Left lung (tissue), 14 donors: ENCODE results near the gene SLC28A2. TPM values are rescaled to one million over a fixed set of nuclear protein-coding genes. Genes with fewer than 3 reads are reported as not detected.

Source experiments
- ATAC-seq: fragments of 200-7000 bp; cut with Tn5 transposase; one replicate; pipeline ENCODE4 v1.9.1; 2020; ENCODE audit warnings: moderate library complexity
- DNase-seq, 4 donors: peaks; one replicate each; pipeline ENCODE4 v3.0.0-alpha.2; 2013 to 2020
- H3K27ac ChIP-seq, 2 donors: fragments of 200-600 bp; sonication (generic) in 1 of 2; one replicate each; pipeline versions ENCODE4 v1.5.0 to v1.8.0; 2020 to 2021
- H3K27me3 ChIP-seq, 2 donors: fragments of 200-600 bp; sonication (generic) in 1 of 2; one replicate each; pipeline versions ENCODE4 v1.5.0 to v1.8.0; 2020 to 2021
- H3K36me3 ChIP-seq, 2 donors: fragments of 200-600 bp; sonication (generic) in 1 of 2; one replicate each; pipeline versions ENCODE4 v1.5.0 to v1.8.0; 2020 to 2021
- H3K4me1 ChIP-seq, 2 donors: fragments of 200-600 bp; one replicate each; pipeline ENCODE4 v1.8.0; 2021
- H3K4me3 ChIP-seq, 2 donors: fragments of 200-600 bp; sonication (generic) in 1 of 2; one replicate each; pipeline versions ENCODE4 v1.5.0 to v1.8.0; 2020 to 2021; ENCODE audit warnings: mild to moderate bottlenecking in 1 of 2
- H3K9me3 ChIP-seq, 2 donors: fragments of 200-600 bp; sonication (generic) in 1 of 2; one replicate each; pipeline versions ENCODE4 v1.5.0 to v1.8.0; 2020 to 2021
- CTCF ChIP-seq, 2 donors: fragments of 200-600 bp; sonication (generic) in 1 of 2; IDR thresholded peaks; one replicate each; pipeline versions ENCODE4 v1.5.0 to v1.8.0; 2021; ENCODE audit warnings: antibody characterized with exemption in 2 of 2
- intact Hi-C, 2 donors: fragments of 100-400 bp; cut with DNase I; formaldehyde crosslinking; loops; one replicate each; pipeline versions ENCODE4 v1.11.2 to v1.14.2; 2022
- long read RNA-seq, 12 donors: library from polyadenylated mRNA in 2 of 12; unstranded in 2 of 12; transcript quantifications; one replicate each; pipeline ENCODE4 v2.0.0 and lab custom pipeline, GENCODE V29; 2019 to 2026
- polyA plus RNA-seq, 6 donors: library from polyadenylated mRNA; unstranded; fragments of 120-200 nt; gene quantifications; one replicate each; pipeline ENCODE4 v1.2.1, GENCODE V29; 2013; ENCODE audit not compliant: insufficient read length in 6 of 6
- total RNA-seq, 2 donors: library from RNA; stranded (reverse); fragmentation: NEBNext Ultra II Directional; extraction: Animal tissue kit (Norgen Biotek cat#: 25700); gene quantifications; one replicate each; pipeline ENCODE4 v1.2.1, GENCODE V29; 2021
- donor health status: DM: no; HTN: yes; CAD: no.
- donor health status: DM: no; HTN: no; CAD: no.

SLC28A2 gene
- not detected for total RNA-seq
- under 1 TPM; 0.28 to 0.99 (median 0.41) TPM for polyA plus RNA-seq
- long read RNA-seq, donor 1 = 0 reads
- long read RNA-seq, donor 2 = 0 reads
- long read RNA-seq, donor 3 = 0 reads
- long read RNA-seq, donor 4 = 0 reads
- long read RNA-seq, donor 5 = 0 reads
- long read RNA-seq, donor 6 = 0 reads
- long read RNA-seq, donor 7 = 0 reads
- long read RNA-seq, donor 8 = 0 reads
- long read RNA-seq, donor 9 = 0 reads
- long read RNA-seq, donor 10 = 0 reads
- long read RNA-seq, donor 11 = 0 reads
- long read RNA-seq, donor 12 = 0 reads

GRCh38 chr15:45251888-45252287 lies at the start of gene SLC28A2:
TSS of gene SLC28A2 (plus strand) at chr15:45252234. CDS start at chr15:45253216, 982 bp downstream.
- Histone ChIP-seq H3K4me1 (no peaks in the 10 kb centered on the region), H3K9me3 (no peaks in the 10 kb centered on the region), H3K27me3 (no peaks in the 10 kb centered on the region), H3K36me3 (no peaks in the 10 kb centered on the region), H3K27ac (no peak within 1 kb of the TSS), H3K4me3 (no peak within 1 kb of the TSS)
- ATAC-seq (no peak), DNase-seq (peak in 1 of 4 donors; percentile 64)
- TF ChIP-seq CTCF (IDR thresholded peaks at IDR 0.05) = no peak
- intact Hi-C loops = no loop called here

GRCh38 chr15:45203182-45203581 lies 48.9 kb upstream of the SLC28A2 start:
- intact Hi-C loops = no loop called here
- Histone ChIP-seq H3K36me3 (no peaks in the 10 kb centered on the region), H3K9me3 (no peaks in the 10 kb centered on the region), H3K27me3 (no peaks in the 10 kb centered on the region), H3K27ac (no peak overlapping the region), H3K4me1 (peaks cover 0 to 23% of the 10 kb centered on the region in 2 donors), H3K4me3 (no peak overlapping the region)
- TF ChIP-seq CTCF (IDR thresholded peaks at IDR 0.05) = no peak
- DNase-seq (no peak), ATAC-seq (no peak)

GRCh38 chr15:45205192-45205591 lies 46.8 kb upstream of the SLC28A2 start:
- no peaks in the 10 kb centered on the region for H3K36me3 ChIP-seq
- intact Hi-C loops = no loop called here
- no peak overlapping the region for H3K27ac ChIP-seq
- ATAC-seq (peak; percentile 38), DNase-seq (peak in 1 of 4 donors; percentile 57)
- H3K4me3 ChIP-seq = no peak overlapping the region
- peaks cover 0 to 15% of the 10 kb centered on the region in 2 donors for H3K4me1 ChIP-seq
- no peaks in the 10 kb centered on the region for H3K27me3 ChIP-seq
- H3K9me3 ChIP-seq = no peaks in the 10 kb centered on the region
- peak; percentile 53 to 71 for TF ChIP-seq CTCF (IDR thresholded peaks at IDR 0.05)

GRCh38 chr15:45212493-45212892 lies 39.5 kb upstream of the SLC28A2 start:
- Histone ChIP-seq H3K27me3 (no peaks in the 10 kb centered on the region), H3K27ac (no peak overlapping the region), H3K4me3 (no peak overlapping the region), H3K4me1 (no peaks in the 10 kb centered on the region), H3K36me3 (no peaks in the 10 kb centered on the region), H3K9me3 (no peaks in the 10 kb centered on the region)
- DNase-seq (no peak), ATAC-seq (no peak)
- intact Hi-C loops = no loop called here
- TF ChIP-seq CTCF (IDR thresholded peaks at IDR 0.05) = no peak

GRCh38 chr15:45221053-45221599 lies 30.9 kb upstream of the SLC28A2 start:
- no peak overlapping the region for H3K4me3 ChIP-seq
- H3K4me1 ChIP-seq = no peaks in the 10 kb centered on the region
- DNase-seq (no peak), ATAC-seq (no peak)
- TF ChIP-seq CTCF (IDR thresholded peaks at IDR 0.05) = no peak
- H3K36me3 ChIP-seq = no peaks in the 10 kb centered on the region
- H3K27me3 ChIP-seq = no peaks in the 10 kb centered on the region
- intact Hi-C loops = no loop called here
- H3K9me3 ChIP-seq = no peaks in the 10 kb centered on the region
- no peak overlapping the region for H3K27ac ChIP-seq
